HEK293 (cell line): ENCODE measurements around the gene FAM181A.

ENCODE experiments used
- ELK4 ChIP-seq: IDR thresholded peaks from 2 replicates; pipeline ENCODE4 v1.6.1; 2011; ENCODE audit warnings: mild to moderate bottlenecking, low read depth, low read length, borderline replicate concordance
- GFI1B ChIP-seq: fragments of 450-650 bp; formaldehyde crosslinking; IDR thresholded peaks from 2 replicates; pipeline ENCODE4 v1.5.1; 2016; ENCODE audit warnings: missing biosample characterization, missing genetic modification characterization
- GLIS1 ChIP-seq: fragments of 450-650 bp; formaldehyde crosslinking; IDR thresholded peaks from 2 replicates; pipeline ENCODE4 v1.5.1; 2016; ENCODE audit warnings: missing biosample characterization, missing genetic modification characterization
- HOXC10 ChIP-seq: sonication (generic); formaldehyde crosslinking; IDR thresholded peaks from 2 replicates; pipeline ENCODE4 v1.8.1; 2023; ENCODE audit warnings: mild to moderate bottlenecking, missing genetic modification reagents
- KLF16 ChIP-seq: fragments of 450-650 bp; formaldehyde crosslinking; IDR thresholded peaks from 2 replicates; pipeline ENCODE4 v1.5.1; 2017; ENCODE audit warnings: missing biosample characterization, missing genetic modification characterization
- KLF8 ChIP-seq: fragments of 450-650 bp; formaldehyde crosslinking; IDR thresholded peaks from 2 replicates; pipeline ENCODE4 v1.5.1; 2016; ENCODE audit warnings: missing biosample characterization, missing genetic modification characterization
- MYNN ChIP-seq: fragments of 450-650 bp; formaldehyde crosslinking; IDR thresholded peaks from 2 replicates; pipeline ENCODE4 v1.5.1; 2016; ENCODE audit warnings: missing biosample characterization, missing genetic modification characterization, borderline replicate concordance
- MZF1 ChIP-seq: fragments of 450-650 bp; formaldehyde crosslinking; IDR thresholded peaks from 2 replicates; pipeline ENCODE4 v1.5.1; 2017; ENCODE audit warnings: missing biosample characterization, missing genetic modification characterization, borderline replicate concordance
- PATZ1 ChIP-seq: fragments of 450-650 bp; formaldehyde crosslinking; IDR thresholded peaks from 2 replicates; pipeline ENCODE4 v1.5.1; 2016; ENCODE audit warnings: missing biosample characterization, missing genetic modification characterization
- PRDM1 ChIP-seq: fragments of 450-650 bp; formaldehyde crosslinking; IDR thresholded peaks from 2 replicates; pipeline ENCODE4; 2016; ENCODE audit warnings: missing biosample characterization, missing genetic modification characterization
- SCRT1 ChIP-seq: fragments of 450-650 bp; formaldehyde crosslinking; IDR thresholded peaks from 2 replicates; pipeline ENCODE4 v1.5.1; 2016; ENCODE audit warnings: missing biosample characterization, missing genetic modification characterization, borderline replicate concordance
- WT1 ChIP-seq: fragments of 450-650 bp; formaldehyde crosslinking; IDR thresholded peaks from 2 replicates; pipeline ENCODE4 v1.5.1; 2016; ENCODE audit warnings: missing biosample characterization, missing genetic modification characterization
- ZBTB7A ChIP-seq: fragments of 450-650 bp; formaldehyde crosslinking; IDR thresholded peaks from 2 replicates; pipeline ENCODE4 v1.5.1; 2016; ENCODE audit warnings: low read depth, missing biosample characterization, missing genetic modification characterization
- ZEB2 ChIP-seq: fragments of 450-650 bp; formaldehyde crosslinking; IDR thresholded peaks from 2 replicates; pipeline ENCODE4 v1.5.1; 2016; ENCODE audit warnings: missing biosample characterization, missing genetic modification characterization
- ZFHX2 ChIP-seq: fragments of 450-650 bp; formaldehyde crosslinking; conservative IDR thresholded peaks from 2 replicates; pipeline ENCODE4 v1.5.1; 2016; ENCODE audit warnings: missing biosample characterization, missing genetic modification characterization
- ZNF155 ChIP-seq: fragments of 450-650 bp; formaldehyde crosslinking; IDR thresholded peaks from 2 replicates; pipeline ENCODE4 v1.5.1; 2016; ENCODE audit warnings: missing biosample characterization, missing genetic modification characterization
- ZNF157 ChIP-seq: fragments of 450-650 bp; formaldehyde crosslinking; IDR thresholded peaks from 2 replicates; pipeline ENCODE4 v1.5.1; 2016; ENCODE audit warnings: missing biosample characterization, missing genetic modification characterization
- ZNF18 ChIP-seq: fragments of 450-650 bp; formaldehyde crosslinking; IDR thresholded peaks from 2 replicates; pipeline ENCODE4 v1.5.1; 2016; ENCODE audit warnings: missing biosample characterization, missing genetic modification characterization
- ZNF239 ChIP-seq: fragments of 450-650 bp; formaldehyde crosslinking; IDR thresholded peaks from 2 replicates; pipeline ENCODE4 v1.5.1; 2016; ENCODE audit warnings: missing biosample characterization, missing genetic modification characterization
- ZNF24 ChIP-seq: fragments of 450-650 bp; formaldehyde crosslinking; IDR thresholded peaks from 2 replicates; pipeline ENCODE4 v1.5.1; 2016; ENCODE audit warnings: missing biosample characterization, missing genetic modification characterization
- ZNF266 ChIP-seq: fragments of 450-650 bp; formaldehyde crosslinking; IDR thresholded peaks from 2 replicates; pipeline ENCODE4 v1.5.1; 2016; ENCODE audit warnings: missing biosample characterization, missing genetic modification characterization, low read depth
- ZNF335 ChIP-seq: fragments of 450-650 bp; formaldehyde crosslinking; conservative IDR thresholded peaks from 2 replicates; pipeline ENCODE4 v1.5.1; 2016; ENCODE audit warnings: missing biosample characterization, missing genetic modification characterization
- ZNF398 ChIP-seq: fragments of 450-650 bp; formaldehyde crosslinking; IDR thresholded peaks from 2 replicates; pipeline ENCODE4 v1.5.1; 2017; ENCODE audit warnings: missing biosample characterization, missing genetic modification characterization
- ZNF501 ChIP-seq: fragments of 450-650 bp; formaldehyde crosslinking; IDR thresholded peaks from 2 replicates; pipeline ENCODE4 v1.5.1; 2016; ENCODE audit warnings: missing biosample characterization, missing genetic modification characterization
- ZNF513 ChIP-seq: fragments of 450-650 bp; IDR thresholded peaks from 2 replicates; pipeline ENCODE4 v1.5.1; 2018; ENCODE audit warnings: missing biosample characterization, missing genetic modification characterization
- ZNF529 ChIP-seq: fragments of 450-650 bp; formaldehyde crosslinking; IDR thresholded peaks from 2 replicates; pipeline ENCODE4 v1.5.1; 2017; ENCODE audit warnings: missing genetic modification characterization, missing biosample characterization; ENCODE audit not compliant: insufficient replicate concordance
- ZNF544 ChIP-seq: fragments of 450-650 bp; formaldehyde crosslinking; IDR thresholded peaks from 2 replicates; pipeline ENCODE4 v1.5.0; 2017; ENCODE audit warnings: missing biosample characterization, missing genetic modification characterization
- ZNF549 ChIP-seq: fragments of 450-650 bp; IDR thresholded peaks from 2 replicates; pipeline ENCODE4 v1.5.1; 2018; ENCODE audit warnings: missing biosample characterization, missing genetic modification characterization, mild to moderate bottlenecking, inconsistent platforms, moderate library complexity
- ZNF623 ChIP-seq: fragments of 450-650 bp; formaldehyde crosslinking; IDR thresholded peaks from 2 replicates; pipeline ENCODE4 v1.5.1; 2016; ENCODE audit warnings: missing biosample characterization, missing genetic modification characterization
- ZNF626 ChIP-seq: fragments of 450-650 bp; sonication (Bioruptor Pico); formaldehyde crosslinking; IDR thresholded peaks from 2 replicates; pipeline ENCODE4 v1.5.1; 2018; ENCODE audit warnings: missing biosample characterization, missing genetic modification characterization, inconsistent platforms
- ZNF670 ChIP-seq: fragments of 450-650 bp; formaldehyde crosslinking; IDR thresholded peaks from 2 replicates; pipeline ENCODE4 v1.5.1; 2016; ENCODE audit warnings: missing biosample characterization, missing genetic modification characterization, low read depth
- ZXDB ChIP-seq: fragments of 450-650 bp; formaldehyde crosslinking; IDR thresholded peaks from 2 replicates; pipeline ENCODE4 v1.5.1; 2016; ENCODE audit warnings: missing biosample characterization, missing genetic modification characterization

FAM181A gene

GRCh38 chr14:93962701-93963601 is 35.8 kb downstream of the FAM181A start (continued):
- TF ChIP-seq ZNF18 (tag by site-specific recombination) = no peak
- TF ChIP-seq HOXC10 (CRISPR knock-in tag) = no peak
- peak; percentile 72 for TF ChIP-seq GFI1B (tag by site-specific recombination)
- no peak for TF ChIP-seq ZNF24 (tag by site-specific recombination)
- TF ChIP-seq SCRT1 (tag by site-specific recombination) = no peak
- TF ChIP-seq ZEB2 (tag by site-specific recombination) = peak; percentile 44; the same call in 1 of the 2 replicates
- peak; percentile 55; the same call in 1 of the 2 replicates for TF ChIP-seq KLF8 (tag by site-specific recombination)
- no peak for TF ChIP-seq ZNF501 (tag by site-specific recombination)
- TF ChIP-seq MYNN = no peak
- TF ChIP-seq ZNF266 (tag by site-specific recombination) = no peak
- peak; percentile 45; the same call in 1 of the 2 replicates for TF ChIP-seq ZFHX2 (tag by site-specific recombination)
- no peak for TF ChIP-seq PRDM1 (tag by site-specific recombination)
- no peak for TF ChIP-seq ZNF670 (tag by site-specific recombination)
- no peak for TF ChIP-seq ZNF239 (tag by site-specific recombination)
- no peak for TF ChIP-seq ZNF398 (tag by site-specific recombination)
- no peak for TF ChIP-seq ZNF623 (tag by site-specific recombination)
- peak; percentile 51; the same call in 1 of the 2 replicates for TF ChIP-seq GLIS1
- TF ChIP-seq ZNF513 (tag by site-specific recombination) = peak; percentile 51; the same call in 1 of the 2 replicates
- TF ChIP-seq ZXDB (tag by site-specific recombination) = peak; percentile 61
- no peak for TF ChIP-seq KLF16 (tag by site-specific recombination)
- no peak for TF ChIP-seq MZF1 (tag by site-specific recombination)
- no peak for TF ChIP-seq ZBTB7A (tag by site-specific recombination)
- TF ChIP-seq PATZ1 = peak; percentile 47; the same call in 1 of the 2 replicates
- peak; percentile 63; the same call in 1 of the 2 replicates for TF ChIP-seq WT1
- TF ChIP-seq ZNF544 (tag by site-specific recombination) = no peak
- TF ChIP-seq ZNF626 (tag by site-specific recombination) = no peak
- no peak for TF ChIP-seq ZNF157
- TF ChIP-seq ZNF529 = no peak
- no peak for TF ChIP-seq ZNF155
- TF ChIP-seq ZNF335 (tag by site-specific recombination) = peak; percentile 53; the same call in 1 of the 2 replicates
- no peak for TF ChIP-seq ELK4
- TF ChIP-seq ZNF549 (tag by site-specific recombination) = no peak
